ENCODE results near the gene GARIN6. TPM values are rescaled to one million over a fixed set of nuclear protein-coding genes. Genes with fewer than 3 reads are reported as not detected.

The GARIN6 gene
- total and polyA plus RNA-seq, 10 of the 15 experiments (the other 5 are each of a cell fraction or from before 2014, with no cell fraction given): not detected

GRCh38 chr12:99600388-99600787 lies 47.2 kb upstream of the GARIN6 start (continued):
- no peak for TF ChIP-seq CTCF (IDR thresholded peaks at IDR 0.05 in 2 of 3, conservative IDR thresholded peaks at IDR 0.05 in 1 of 3; ENCODE audit: control insufficient read depth in 2 of 3, extremely low read depth in 1 of 3, insufficient read depth in 1 of 3, low read depth in 3 of 3, low read length in 3 of 3)
- no peak for TF ChIP-seq ZSCAN29 (IDR thresholded peaks at IDR 0.05)
- peak; percentile 40 for TF ChIP-seq MEF2B (IDR thresholded peaks at IDR 0.05; ENCODE audit: partially characterized antibody, poor library complexity, severe bottlenecking)
- TF ChIP-seq ZNF622 (IDR thresholded peaks at IDR 0.05): no peak
- TF ChIP-seq RAD51 (IDR thresholded peaks at IDR 0.05): no peak
- TF ChIP-seq RUNX3 (IDR thresholded peaks at IDR 0.05; ENCODE audit: low read length): peak; percentile 34; the same call in 1 of the 2 replicates
- TF ChIP-seq MTA3 (IDR thresholded peaks at IDR 0.05; ENCODE audit: borderline replicate concordance, low read length): no peak
- TF ChIP-seq JUND (IDR thresholded peaks at IDR 0.05; ENCODE audit: low read depth, low read length): no peak
- TF ChIP-seq PKNOX1 (IDR thresholded peaks at IDR 0.05): peak; percentile 76; the same call in 1 of the 2 replicates
- TF ChIP-seq ZNF217 (IDR thresholded peaks at IDR 0.05): no peak
- TF ChIP-seq SREBF2 (IDR thresholded peaks at IDR 0.05; ENCODE audit: low read length): no peak
- no peak for TF ChIP-seq PML (IDR thresholded peaks at IDR 0.05; ENCODE audit: low read length)
- 0 out of 2 replicates have a peak, but pooled peaks have one; percentile 22 for TF ChIP-seq MTA2 (IDR thresholded peaks at IDR 0.05; ENCODE audit: low read depth)
- no peak for TF ChIP-seq BHLHE40 (IDR thresholded peaks at IDR 0.05; ENCODE audit: borderline replicate concordance in 1 of 2, low read depth in 2 of 2, low read length in 1 of 2)
- no peak for TF ChIP-seq NFYA (IDR thresholded peaks at IDR 0.05; ENCODE audit: borderline replicate concordance, low read depth, low read length)
- no peak for TF ChIP-seq IRF3 (IDR thresholded peaks at IDR 0.05)
- no peak for TF ChIP-seq USF1 (IDR thresholded peaks at IDR 0.05; ENCODE audit: borderline replicate concordance, extremely low read length, insufficient read depth, low read depth, low read length)
- no peak for TF ChIP-seq CHD2 (IDR thresholded peaks at IDR 0.05; ENCODE audit: borderline replicate concordance, low read depth, low read length)
- no peak for TF ChIP-seq HDAC2 (IDR thresholded peaks at IDR 0.05)
- TF ChIP-seq BCLAF1 (IDR thresholded peaks at IDR 0.05): no peak
- no peak for TF ChIP-seq CREB1 (IDR thresholded peaks at IDR 0.05; ENCODE audit: low read depth)
- TF ChIP-seq SMC3 (IDR thresholded peaks at IDR 0.05; ENCODE audit: borderline replicate concordance, low read length): no peak
